ENCODE results near the gene DPP4. TPM values are rescaled to one million over a fixed set of nuclear protein-coding genes. Genes with fewer than 3 reads are reported as not detected.

DPP4 gene
- total RNA-seq, 2 donors from 2014 or later: 25.5 to 40.5 TPM

DNA sequence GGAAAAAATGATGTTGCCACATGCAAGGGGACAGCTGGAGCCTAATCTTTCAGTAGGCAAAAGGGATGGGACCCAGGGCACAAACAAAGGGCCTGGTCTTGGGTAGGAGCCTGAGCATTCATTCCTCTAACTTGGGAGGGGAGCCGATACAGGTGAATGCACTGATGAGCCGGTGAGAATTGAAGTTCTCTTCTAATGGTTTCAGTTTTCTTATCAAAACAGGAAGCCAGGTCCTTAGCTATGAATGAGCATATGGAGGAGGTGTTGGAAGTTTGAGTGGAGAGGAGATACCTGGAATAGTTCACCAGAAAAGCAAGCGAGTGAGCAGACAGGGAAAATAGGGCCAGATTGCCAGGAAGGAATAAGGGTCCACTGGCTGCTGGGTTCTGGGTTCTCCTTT is 10.1 kb downstream of the DPP4 start:
- Histone ChIP-seq H3K36me3 (no peaks in the 10 kb centered on the region), H3K9me3 (no peaks in the 10 kb centered on the region), H3K27me3 (no peaks in the 10 kb centered on the region), H3K9ac (ENCODE audit: low read depth in 2 of 2, low read length in 2 of 2) (no peak overlapping the region), H3K4me3 (no peak overlapping the region), H3K4me1 (no peaks in the 10 kb centered on the region), H3K27ac (no peak overlapping the region)
- no peak for DNase-seq
- TF ChIP-seq, protein P1, sequence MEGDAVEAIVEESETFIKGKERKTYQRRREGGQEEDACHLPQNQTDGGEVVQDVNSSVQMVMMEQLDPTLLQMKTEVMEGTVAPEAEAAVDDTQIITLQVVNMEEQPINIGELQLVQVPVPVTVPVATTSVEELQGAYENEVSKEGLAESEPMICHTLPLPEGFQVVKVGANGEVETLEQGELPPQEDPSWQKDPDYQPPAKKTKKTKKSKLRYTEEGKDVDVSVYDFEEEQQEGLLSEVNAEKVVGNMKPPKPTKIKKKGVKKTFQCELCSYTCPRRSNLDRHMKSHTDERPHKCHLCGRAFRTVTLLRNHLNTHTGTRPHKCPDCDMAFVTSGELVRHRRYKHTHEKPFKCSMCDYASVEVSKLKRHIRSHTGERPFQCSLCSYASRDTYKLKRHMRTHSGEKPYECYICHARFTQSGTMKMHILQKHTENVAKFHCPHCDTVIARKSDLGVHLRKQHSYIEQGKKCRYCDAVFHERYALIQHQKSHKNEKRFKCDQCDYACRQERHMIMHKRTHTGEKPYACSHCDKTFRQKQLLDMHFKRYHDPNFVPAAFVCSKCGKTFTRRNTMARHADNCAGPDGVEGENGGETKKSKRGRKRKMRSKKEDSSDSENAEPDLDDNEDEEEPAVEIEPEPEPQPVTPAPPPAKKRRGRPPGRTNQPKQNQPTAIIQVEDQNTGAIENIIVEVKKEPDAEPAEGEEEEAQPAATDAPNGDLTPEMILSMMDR (IDR thresholded peaks at IDR 0.05): no peak
- intact Hi-C loops (cut with DNase I): no loop called here

DNA sequence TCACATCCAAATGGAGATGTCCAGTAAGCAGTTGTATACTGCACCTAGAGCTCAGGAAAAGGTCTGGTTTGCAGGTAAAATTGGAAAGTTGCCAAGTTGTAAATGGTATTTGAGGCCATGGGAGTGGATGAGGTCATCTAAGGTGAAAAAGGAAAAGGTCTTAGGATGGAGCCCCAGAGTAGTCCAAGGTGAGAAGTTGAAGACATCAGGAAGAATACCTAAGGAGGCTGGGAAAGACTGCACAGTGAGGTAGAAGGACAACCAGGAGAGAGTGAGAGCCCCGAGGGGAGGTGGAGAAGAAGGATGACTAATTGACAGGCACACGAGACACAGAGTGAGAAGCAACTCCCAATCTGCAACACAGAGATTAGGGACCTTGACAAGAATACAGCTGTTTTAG is 10.7 kb downstream of the DPP4 start:
- H3K27ac ChIP-seq: no peak overlapping the region
- H3K9ac ChIP-seq (ENCODE audit: low read depth in 2 of 2, low read length in 2 of 2): no peak overlapping the region
- intact Hi-C loops (cut with DNase I): no loop called here
- no peak overlapping the region for H3K4me3 ChIP-seq
- no peaks in the 10 kb centered on the region for H3K4me1 ChIP-seq
- TF ChIP-seq, protein P1 (IDR thresholded peaks at IDR 0.05): no peak
- H3K36me3 ChIP-seq: no peaks in the 10 kb centered on the region
- no peaks in the 10 kb centered on the region for H3K9me3 ChIP-seq
- DNase-seq: no peak
- H3K27me3 ChIP-seq: no peaks in the 10 kb centered on the region

DNA sequence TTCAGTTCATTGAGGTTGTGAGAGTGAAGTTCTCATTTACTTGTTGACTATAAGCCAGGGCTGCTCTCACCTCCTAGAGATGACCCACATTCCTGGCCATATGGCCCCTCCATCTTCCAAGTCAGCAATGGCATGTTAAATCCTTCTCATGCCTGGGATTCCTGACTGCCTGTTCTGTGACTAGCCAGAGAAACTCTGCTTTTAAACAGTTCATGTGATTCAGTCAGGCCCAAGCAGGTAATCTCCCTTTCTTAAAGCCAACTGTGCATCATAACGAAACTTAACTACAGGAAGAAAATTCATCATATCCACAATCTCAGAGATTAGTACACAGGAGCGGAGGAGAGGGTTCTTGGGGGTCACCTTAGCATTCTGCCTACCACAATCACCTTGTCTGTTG is 11.5 kb downstream of the DPP4 start:
- H3K9ac ChIP-seq (ENCODE audit: low read depth in 2 of 2, low read length in 2 of 2): no peak overlapping the region
- DNase-seq: no peak
- H3K27ac ChIP-seq: no peak overlapping the region
- H3K27me3 ChIP-seq: no peaks in the 10 kb centered on the region
- intact Hi-C loops (cut with DNase I): no loop called here
- TF ChIP-seq, protein P1 (IDR thresholded peaks at IDR 0.05): no peak
- no peaks in the 10 kb centered on the region for H3K9me3 ChIP-seq
- no peaks in the 10 kb centered on the region for H3K4me1 ChIP-seq
- H3K4me3 ChIP-seq: no peak overlapping the region
- H3K36me3 ChIP-seq: no peaks in the 10 kb centered on the region

DNA sequence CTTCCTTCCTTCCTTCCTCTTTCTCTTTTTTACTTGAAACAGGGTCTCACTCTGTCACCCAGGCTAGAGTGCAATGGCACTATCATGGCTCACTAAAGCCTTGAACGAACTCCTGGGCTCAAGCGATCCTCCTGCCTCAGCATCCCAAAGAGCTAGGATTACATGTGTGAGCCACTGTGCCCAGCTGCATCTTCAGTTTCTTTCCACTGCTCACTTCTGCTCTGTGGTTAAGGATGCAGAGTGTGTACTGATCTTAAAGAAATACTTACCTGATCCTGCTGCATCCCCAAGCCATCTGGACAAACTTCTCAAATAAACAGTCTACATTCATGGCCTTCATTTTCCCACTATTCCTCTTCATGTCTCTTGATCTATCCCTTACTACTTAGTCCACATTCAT is 13.0 kb downstream of the DPP4 start:
- TF ChIP-seq, protein P1 (IDR thresholded peaks at IDR 0.05): no peak

DNA sequence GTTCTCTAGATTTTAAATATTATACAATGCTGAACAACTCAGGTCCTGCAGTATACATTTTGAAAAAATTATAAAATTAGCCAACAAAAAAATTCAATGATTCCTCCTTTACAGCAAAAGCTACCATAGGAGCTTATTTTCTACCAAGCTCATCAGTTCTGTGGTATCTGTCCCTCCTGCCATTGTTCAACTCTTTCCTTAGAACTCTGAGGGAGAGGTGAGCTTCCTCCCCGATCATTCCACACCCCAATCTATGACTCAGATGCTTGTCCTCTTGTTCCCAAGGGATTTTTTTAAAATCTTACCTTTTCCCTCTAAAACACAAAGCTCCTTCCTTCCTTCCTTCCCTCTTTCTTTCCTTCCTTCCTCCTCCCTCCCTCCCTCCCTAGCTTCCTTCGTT is 13.5 kb downstream of the DPP4 start:
- Histone ChIP-seq H3K9me3 (no peaks in the 10 kb centered on the region), H3K4me1 (no peaks in the 10 kb centered on the region), H3K27me3 (no peaks in the 10 kb centered on the region), H3K36me3 (no peaks in the 10 kb centered on the region), H3K27ac (no peak overlapping the region), H3K9ac (ENCODE audit: low read depth in 2 of 2, low read length in 2 of 2) (no peak overlapping the region), H3K4me3 (no peak overlapping the region)
- DNase-seq: no peak
- TF ChIP-seq, protein P1 (IDR thresholded peaks at IDR 0.05): no peak
- intact Hi-C loops (cut with DNase I): no loop called here

More for the DNA sequence above, 13.0 kb downstream of the DPP4 start:
- no peaks in the 10 kb centered on the region for H3K9me3 ChIP-seq
- H3K27me3 ChIP-seq: no peaks in the 10 kb centered on the region
- no peaks in the 10 kb centered on the region for H3K36me3 ChIP-seq
- H3K4me3 ChIP-seq: no peak overlapping the region
- intact Hi-C loops (cut with DNase I): no loop called here
- no peak overlapping the region for H3K9ac ChIP-seq (ENCODE audit: low read depth in 2 of 2, low read length in 2 of 2)
- DNase-seq: no peak
- no peak overlapping the region for H3K27ac ChIP-seq
- H3K4me1 ChIP-seq: no peaks in the 10 kb centered on the region
